Measurements from ENCODE around the gene EPB41L4B.
"Not testable (repeated sequence)": the region's sequence is repeated elsewhere in the genome, so short reads cannot be mapped to it uniquely, and the experiment has no call there.

EPB41L4B gene

GRCh38 chr9:109126671-109127070 lies 194.2 kb downstream of the EPB41L4B start:
- not testable (repeated sequence) for DNase-seq

GRCh38 chr9:109124121-109124520 lies 196.7 kb downstream of the EPB41L4B start:
- DNase-seq, result no peak

- no peak for DNase-seq
Observed at GRCh38 chr9:109122726-109123621, 197.9 kb downstream of the EPB41L4B start.
